Nephron (organoid): ENCODE measurements around the gene ATG4D.
"Not testable (repeated sequence)": the region's sequence is repeated elsewhere in the genome, so short reads cannot be mapped to it uniquely, and the experiment has no call there.

Experiments
- H3K27ac Mint-ChIP-seq, 3 experiments: 2 replicates each; pipeline ENCODE4 v1.8.0; 2020; ENCODE audit warnings: mixed read lengths in 3 of 3, mild to moderate bottlenecking in 2 of 3, moderate library complexity in 1 of 3
- H3K27me3 Mint-ChIP-seq: 2 replicates; pipeline ENCODE4 v1.8.0; 2021; ENCODE audit warnings: low read depth, mild to moderate bottlenecking, moderate library complexity, mixed read lengths
- H3K36me3 Mint-ChIP-seq: 2 replicates; pipeline ENCODE4 v1.8.0; 2020; ENCODE audit warnings: low read depth, mixed read lengths
- H3K4me1 Mint-ChIP-seq: 2 replicates; pipeline ENCODE4 v1.8.0; 2020; ENCODE audit warnings: mixed read lengths
- H3K4me3 Mint-ChIP-seq, 3 experiments: 2 replicates each; pipeline ENCODE4 v1.8.0; 2020; ENCODE audit warnings: mild to moderate bottlenecking in 3 of 3, mixed read lengths in 3 of 3, moderate library complexity in 2 of 3
- H3K9me3 Mint-ChIP-seq: 2 replicates; pipeline ENCODE4 v1.8.0; 2020; ENCODE audit warnings: mixed read lengths
- CTCF ChIP-seq, 3 experiments: fragments of 200-600 bp; sonication (generic); IDR thresholded peaks; one replicate each; pipeline ENCODE4 v1.5.0; 2021; ENCODE audit warnings: antibody characterized with exemption in 3 of 3; ENCODE audit not compliant: unreplicated experiment in 3 of 3

The ATG4D gene

DNA sequence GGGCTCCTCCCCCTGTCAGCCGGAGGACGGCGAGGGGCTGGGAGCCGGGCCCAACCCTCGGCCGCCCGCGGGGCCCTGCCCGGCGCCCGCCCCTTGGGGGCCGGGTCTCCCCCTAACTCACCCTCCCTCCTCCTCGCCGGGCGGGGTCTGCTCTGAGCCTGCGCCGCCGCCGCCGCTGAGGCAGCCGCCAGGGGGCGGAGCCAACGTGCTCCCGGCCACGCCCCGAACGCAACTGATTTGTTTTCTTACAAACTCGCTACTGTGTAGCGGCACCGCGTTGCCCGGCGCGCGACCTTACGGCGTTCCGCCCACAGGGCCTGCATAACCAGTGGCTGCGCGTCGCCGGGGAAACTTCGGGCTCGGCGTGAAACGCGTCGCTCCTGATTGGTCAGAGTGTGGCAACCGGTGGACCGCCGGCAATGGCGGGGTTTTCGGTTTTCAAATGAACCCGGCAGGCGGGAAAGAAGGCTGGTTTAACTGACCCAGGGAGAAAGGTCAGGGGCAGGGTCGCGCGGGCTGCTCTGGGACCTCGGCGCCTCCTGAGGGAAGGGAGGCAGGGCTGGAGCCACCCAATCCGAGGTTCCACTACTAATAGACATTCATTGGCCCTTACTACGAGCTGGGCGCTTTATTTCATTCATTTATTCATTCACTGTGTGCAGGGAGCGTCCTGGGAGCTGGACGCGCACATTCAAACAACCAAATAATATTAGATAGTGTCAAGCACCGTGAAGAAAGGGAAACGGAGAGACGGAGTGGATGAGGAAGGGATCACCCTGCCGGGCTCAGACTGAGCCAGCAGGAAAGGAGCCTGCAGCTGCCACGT is 25.3 kb downstream of the ATG4D start, which contains the start of gene CDKN2D:
Gene CDKN2D, minus strand, starts transcription at position 154 of the 826 bp plus-strand sequence. CDS start 326 bp downstream, outside the sequence.
- Mint-ChIP-seq H3K4me3 (peak within 1 kb of the TSS; percentile 94 to 97 (median 95)), H3K27me3 (no peaks in the 10 kb centered on the region), H3K27ac (peak within 1 kb of the TSS; percentile 89 to 93 (median 91)), H3K9me3 (no peaks in the 10 kb centered on the region), H3K36me3 (no peaks in the 10 kb centered on the region), H3K4me1 (peaks cover 46% of the 10 kb centered on the region)
- TF ChIP-seq CTCF (IDR thresholded peaks at IDR 0.05; ENCODE audit: unreplicated experiment in 3 of 3), result no peak

GRCh38 chr19:10573793-10574192 is 30.1 kb downstream of the ATG4D start:
- not testable (repeated sequence) for H3K27me3 Mint-ChIP-seq, H3K9me3 Mint-ChIP-seq, H3K4me3 Mint-ChIP-seq, H3K27ac Mint-ChIP-seq, H3K36me3 Mint-ChIP-seq
- peaks cover 13% of the 10 kb centered on the region for H3K4me1 Mint-ChIP-seq

DNA sequence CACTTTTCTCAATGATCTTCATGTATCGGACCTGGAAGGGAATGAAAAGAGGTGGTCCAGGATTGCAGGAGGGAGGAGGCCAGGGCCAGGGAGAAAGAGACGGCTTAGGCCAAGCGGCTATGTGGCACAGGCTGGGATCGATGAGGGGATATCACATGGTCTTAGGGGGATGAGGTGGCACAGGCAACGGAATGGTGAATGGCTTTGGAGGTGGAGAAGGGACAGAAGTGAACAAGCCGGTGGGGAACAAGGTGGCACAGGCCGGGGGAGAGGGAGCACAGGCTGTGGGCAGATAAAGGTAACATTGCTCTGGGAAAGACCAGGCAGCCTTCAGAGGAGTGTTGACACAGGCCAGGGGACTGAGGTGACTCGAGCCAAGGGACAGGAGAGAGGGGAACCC is 30.8 kb downstream of the ATG4D start:
- Mint-ChIP-seq H3K4me1 (peaks cover 6% of the 10 kb centered on the region), H3K9me3 (no peaks in the 10 kb centered on the region), H3K36me3 (no peaks in the 10 kb centered on the region), H3K4me3 (no peak overlapping the region), H3K27me3 (no peaks in the 10 kb centered on the region), H3K27ac (no peak overlapping the region)
- no peak for TF ChIP-seq CTCF (IDR thresholded peaks at IDR 0.05; ENCODE audit: unreplicated experiment in 3 of 3)

DNA sequence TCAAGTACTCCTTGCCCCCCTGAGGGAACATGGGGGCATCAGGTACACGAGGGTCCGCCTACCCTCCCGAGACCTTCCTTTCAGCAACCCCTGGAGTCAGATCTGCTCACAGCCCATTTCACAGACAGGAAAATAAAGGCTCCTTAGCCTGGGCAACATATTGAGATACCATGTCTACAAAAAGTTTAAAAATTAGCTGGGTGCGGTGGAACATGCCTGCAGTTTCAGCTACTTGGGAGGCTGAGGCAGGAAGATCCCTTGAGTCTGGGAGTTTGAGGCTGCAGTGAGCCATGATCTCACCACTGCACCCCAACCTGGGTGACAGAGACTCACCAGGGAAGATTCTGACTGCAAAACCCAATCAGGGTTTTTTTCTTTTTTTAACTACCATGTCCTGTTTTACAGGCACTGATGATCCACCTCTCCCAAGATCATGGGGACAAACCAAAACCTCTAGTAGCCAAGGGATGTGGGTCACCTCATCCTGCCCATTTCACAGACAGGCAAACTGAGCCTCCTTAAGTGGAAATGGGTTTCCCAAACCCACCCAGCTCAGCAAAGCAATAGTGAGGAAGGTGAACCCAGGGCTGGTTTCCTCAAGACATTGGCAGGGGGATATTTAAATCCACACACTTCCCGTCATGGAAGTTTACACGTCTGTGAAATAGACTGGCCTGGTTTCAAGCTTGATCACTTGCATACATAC is 31.5 kb downstream of the ATG4D start:
- Mint-ChIP-seq H3K27ac (no peak overlapping the region), H3K9me3 (no peaks in the 10 kb centered on the region), H3K27me3 (no peaks in the 10 kb centered on the region), H3K36me3 (no peaks in the 10 kb centered on the region), H3K4me1 (peaks cover 5% of the 10 kb centered on the region), H3K4me3 (no peak overlapping the region)
- TF ChIP-seq CTCF (IDR thresholded peaks at IDR 0.05; ENCODE audit: unreplicated experiment in 3 of 3), result no peak

DNA sequence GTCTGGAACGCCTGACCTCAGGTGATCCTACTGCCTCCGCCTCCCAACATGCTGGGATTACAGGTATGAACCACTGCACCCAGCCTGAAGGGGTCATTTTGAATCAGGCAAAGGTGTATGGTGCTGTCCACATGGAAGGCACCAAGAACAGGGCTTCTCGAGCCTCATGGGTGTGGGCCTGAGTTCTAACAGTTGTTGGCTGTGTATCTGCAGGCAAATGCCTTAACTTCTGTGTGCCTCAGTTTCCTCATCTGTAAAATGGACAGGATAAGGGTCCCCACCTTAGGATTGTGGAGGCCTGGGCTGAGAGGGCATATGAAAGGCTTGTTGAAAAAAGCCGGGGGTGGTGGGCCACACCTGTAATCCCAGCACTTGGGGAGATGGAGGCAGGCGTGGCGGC is 34.2 kb downstream of the ATG4D start:
- Mint-ChIP-seq H3K4me1 (peaks cover 5% of the 10 kb centered on the region), H3K36me3 (peaks cover 3% of the 10 kb centered on the region), H3K9me3 (no peaks in the 10 kb centered on the region), H3K27me3 (peaks cover under 1% of the 10 kb centered on the region), H3K4me3 (no peak overlapping the region), H3K27ac (no peak overlapping the region)
- no peak for TF ChIP-seq CTCF (IDR thresholded peaks at IDR 0.05; ENCODE audit: unreplicated experiment in 3 of 3)

GRCh38 chr19:10580979-10581631 is 37.4 kb downstream of the ATG4D start:
- TF ChIP-seq CTCF (IDR thresholded peaks at IDR 0.05; ENCODE audit: unreplicated experiment in 3 of 3), result peak; percentile 98 to 99 (median 99)
- H3K9me3 Mint-ChIP-seq, result no peaks in the 10 kb centered on the region
- peaks cover 5% of the 10 kb centered on the region for H3K4me1 Mint-ChIP-seq
- H3K27me3 Mint-ChIP-seq, result peaks cover 28% of the 10 kb centered on the region
- H3K36me3 Mint-ChIP-seq, result peaks cover 3% of the 10 kb centered on the region
- H3K4me3 Mint-ChIP-seq, result peak overlapping the region in 1 of 3 experiments; percentile 14
- H3K27ac Mint-ChIP-seq, result peak overlapping the region in 2 of 3 experiments; percentile 10 to 19
